Neuronal stem cell (in vitro differentiated cells): ENCODE data around the gene LRMDA.

ENCODE experiments used
- DNase-seq: peaks from one replicate; pipeline ENCODE4 v3.0.0-alpha.2; 2013; ENCODE audit warnings: low spot score
- H2AFZ ChIP-seq: one replicate; pipeline ENCODE4 v1.6.1; 2013; ENCODE audit warnings: mild to moderate bottlenecking, low read length, inconsistent platforms
- H2AK5ac ChIP-seq: 2 replicates; pipeline ENCODE4 v1.6.1; 2013; ENCODE audit warnings: low read depth, mild to moderate bottlenecking, inconsistent platforms, low read length, moderate library complexity, mixed read lengths
- H2BK120ac ChIP-seq: 2 replicates; pipeline ENCODE4 v1.6.1; 2013; ENCODE audit warnings: low read depth, mild to moderate bottlenecking, inconsistent platforms, low read length, moderate library complexity, mixed read lengths
- H2BK12ac ChIP-seq: one replicate; pipeline ENCODE4 v1.6.1; 2013; ENCODE audit warnings: low read length, inconsistent platforms
- H2BK15ac ChIP-seq: 2 replicates; pipeline ENCODE4 v1.6.1; 2013; ENCODE audit warnings: mild to moderate bottlenecking, low read length, inconsistent platforms, mixed read lengths
- H2BK5ac ChIP-seq: one replicate; pipeline ENCODE4 v1.6.1; 2013; ENCODE audit warnings: inconsistent platforms, mild to moderate bottlenecking, low read length, moderate library complexity
- H3K14ac ChIP-seq: one replicate; pipeline ENCODE4 v1.6.1; 2013; ENCODE audit warnings: low read length, inconsistent platforms
- H3K18ac ChIP-seq: 2 replicates; pipeline ENCODE4 v1.6.1; 2013; ENCODE audit warnings: low read length, inconsistent platforms
- H3K23ac ChIP-seq: 2 replicates; pipeline ENCODE4 v1.6.1; 2013; ENCODE audit warnings: low read depth, mild to moderate bottlenecking, mixed read lengths, low read length, inconsistent platforms; ENCODE audit not compliant: poor library complexity
- H3K27ac ChIP-seq: replicated peaks from 3 replicates; pipeline ENCODE4 v1.5.1; 2013; ENCODE audit warnings: low read length, inconsistent platforms
- H3K27me3 ChIP-seq, 3 experiments: 2 replicates each; pipeline ENCODE4 v1.6.1; 2013; ENCODE audit warnings: low read length in 3 of 3, mild to moderate bottlenecking in 2 of 3, inconsistent platforms in 1 of 3, low read depth in 1 of 3, mixed read lengths in 1 of 3, moderate library complexity in 1 of 3; ENCODE audit not compliant: control insufficient read depth in 3 of 3, insufficient read depth in 3 of 3
- H3K36me3 ChIP-seq, 2 donors: replicated peaks in 1 of 2; 2 replicates each; pipeline ENCODE4 v1.6.1; 2013; ENCODE audit warnings: low read length in 2 of 2; ENCODE audit not compliant: control insufficient read depth in 2 of 2, insufficient read depth in 2 of 2
- H3K4ac ChIP-seq: 2 replicates; pipeline ENCODE4 v1.6.1; 2013; ENCODE audit warnings: inconsistent platforms, mild to moderate bottlenecking, low read length, moderate library complexity
- H3K4me1 ChIP-seq, 2 donors: 1 replicate in 1 of 2; 2 replicates in 1 of 2; pipeline ENCODE4 v1.6.1; 2013; ENCODE audit warnings: low read length in 2 of 2, low read depth in 1 of 2; ENCODE audit not compliant: control insufficient read depth in 2 of 2, insufficient read depth in 1 of 2
- H3K4me2 ChIP-seq: one replicate; pipeline ENCODE4 v1.6.1; 2013; ENCODE audit warnings: mild to moderate bottlenecking, low read length, inconsistent platforms; ENCODE audit not compliant: insufficient read depth, poor library complexity, severe bottlenecking
- H3K4me3 ChIP-seq, 2 donors: 2 replicates each; pipeline ENCODE4 v1.5.1; 2013; ENCODE audit warnings: low read length in 2 of 2, mild to moderate bottlenecking in 2 of 2, inconsistent platforms in 1 of 2, moderate library complexity in 1 of 2
- H3K79me1 ChIP-seq: one replicate; pipeline ENCODE4 v1.6.1; 2013; ENCODE audit warnings: low read depth, mild to moderate bottlenecking, inconsistent platforms, low read length, moderate library complexity
- H3K9ac ChIP-seq: one replicate; pipeline ENCODE4 v1.6.1; 2013; ENCODE audit warnings: mild to moderate bottlenecking, low read depth, low read length, inconsistent platforms; ENCODE audit not compliant: poor library complexity
- H3K9me3 ChIP-seq, 2 donors: replicated peaks in 1 of 2; 2 replicates each; pipeline versions ENCODE3 to v1.6.1; 2013; ENCODE audit warnings: low read length in 2 of 2, mild to moderate bottlenecking in 2 of 2, inconsistent platforms in 1 of 2, low read depth in 1 of 2, mixed read lengths in 1 of 2, moderate library complexity in 1 of 2; ENCODE audit not compliant: control insufficient read depth in 2 of 2, insufficient read depth in 1 of 2
- H4K8ac ChIP-seq: one replicate; pipeline ENCODE4 v1.6.1; 2013; ENCODE audit warnings: low read depth, mild to moderate bottlenecking, inconsistent platforms, low read length, moderate library complexity
- H4K91ac ChIP-seq: one replicate; pipeline ENCODE4 v1.6.1; 2013; ENCODE audit warnings: low read length, low read depth, mild to moderate bottlenecking, inconsistent platforms; ENCODE audit not compliant: poor library complexity
- WGBS, 2 donors: extraction: QIAGEN DNeasy Blood & Tissue Kit; methylation state at CpG; one replicate each; pipeline ENCODE4 v1.1.7; 2013; ENCODE audit warnings: missing lambda C conversion rate in 2 of 2, mixed read lengths in 1 of 2; ENCODE audit not compliant: insufficient read length in 2 of 2, insufficient replicate concordance in 1 of 2; ENCODE audit errors: extremely low coverage in 2 of 2; 5-methylcytosine and 5-hydroxymethylcytosine counted together

LRMDA gene

GRCh38 chr10:75857896-75858295, 426.5 kb downstream of the LRMDA start:
- Histone ChIP-seq H3K4ac (no peak overlapping the region), H3K4me3 (no peak overlapping the region), H3K79me1 (no peaks in the 10 kb centered on the region), H2BK5ac (no peak overlapping the region), H3K27ac (no peak overlapping the region), H3K36me3 (no peaks in the 10 kb centered on the region), H4K8ac (no peak overlapping the region), H3K27me3 (no peaks in the 10 kb centered on the region), H4K91ac (no peak overlapping the region), H3K14ac (no peak overlapping the region), H2AK5ac (no peak overlapping the region), H3K4me2 (no peak overlapping the region), H3K4me1 (no peaks in the 10 kb centered on the region), H3K9ac (no peak overlapping the region), H2AFZ (no peak overlapping the region), H3K18ac (no peak overlapping the region), H2BK120ac (no peak overlapping the region), H3K23ac (no peak overlapping the region), H2BK15ac (no peak overlapping the region), H3K9me3 (no peaks in the 10 kb centered on the region), H2BK12ac (no peak overlapping the region)
- no peak for DNase-seq
- WGBS, 2 donors: no CpG with 5 or more reads among the region's 4 CpGs

- Histone ChIP-seq H3K4me3 (no peak overlapping the region), H2AFZ (no peak overlapping the region), H3K9ac (no peak overlapping the region), H3K18ac (no peak overlapping the region), H3K14ac (no peak overlapping the region), H2BK12ac (no peak overlapping the region), H4K8ac (no peak overlapping the region), H3K4me1 (no peaks in the 10 kb centered on the region), H3K79me1 (no peaks in the 10 kb centered on the region), H3K4me2 (no peak overlapping the region), H3K23ac (no peak overlapping the region), H2AK5ac (no peak overlapping the region), H2BK15ac (no peak overlapping the region), H3K27ac (no peak overlapping the region), H3K4ac (no peak overlapping the region), H3K36me3 (no peaks in the 10 kb centered on the region), H3K9me3 (no peaks in the 10 kb centered on the region), H2BK5ac (no peak overlapping the region), H4K91ac (no peak overlapping the region), H3K27me3 (no peaks in the 10 kb centered on the region), H2BK120ac (no peak overlapping the region)
- no peak for DNase-seq
- WGBS, 2 donors: no CpG with 5 or more reads among the region's 1 CpG
Measured at GRCh38 chr10:75858339-75858738, 426.9 kb downstream of the LRMDA start.

- Histone ChIP-seq H3K14ac (no peak overlapping the region), H2BK15ac (no peak overlapping the region), H3K9ac (no peak overlapping the region), H3K18ac (no peak overlapping the region), H4K8ac (no peak overlapping the region), H2BK120ac (no peak overlapping the region), H3K36me3 (no peaks in the 10 kb centered on the region), H2BK5ac (no peak overlapping the region), H3K4me3 (no peak overlapping the region), H3K4me2 (no peak overlapping the region), H2AK5ac (no peak overlapping the region), H3K9me3 (no peaks in the 10 kb centered on the region), H3K27me3 (no peaks in the 10 kb centered on the region), H3K23ac (no peak overlapping the region), H3K4ac (no peak overlapping the region), H2BK12ac (no peak overlapping the region), H2AFZ (no peak overlapping the region), H3K79me1 (no peaks in the 10 kb centered on the region), H3K27ac (no peak overlapping the region), H4K91ac (no peak overlapping the region), H3K4me1 (no peaks in the 10 kb centered on the region)
- no CpG with 5 or more reads among the region's 1 CpG for WGBS, 2 donors
- no peak for DNase-seq
Measured at GRCh38 chr10:75859141-75859540, 427.7 kb downstream of the LRMDA start.

- Histone ChIP-seq H3K4me3 (no peak overlapping the region), H3K23ac (no peak overlapping the region), H3K9ac (no peak overlapping the region), H2AK5ac (no peak overlapping the region), H2BK120ac (no peak overlapping the region), H3K27me3 (no peaks in the 10 kb centered on the region), H3K4ac (no peak overlapping the region), H3K36me3 (no peaks in the 10 kb centered on the region), H3K18ac (no peak overlapping the region), H3K4me1 (no peaks in the 10 kb centered on the region), H2BK5ac (no peak overlapping the region), H2AFZ (no peak overlapping the region), H2BK15ac (no peak overlapping the region), H3K27ac (no peak overlapping the region), H3K4me2 (no peak overlapping the region), H4K91ac (no peak overlapping the region), H3K79me1 (no peaks in the 10 kb centered on the region), H3K9me3 (no peaks in the 10 kb centered on the region), H4K8ac (no peak overlapping the region), H2BK12ac (no peak overlapping the region), H3K14ac (no peak overlapping the region)
- DNase-seq: no peak
- WGBS, 2 donors: no CpG with 5 or more reads among the region's 6 CpGs
Measured at GRCh38 chr10:75860009-75860408, 428.6 kb downstream of the LRMDA start.
